Activated gamma-delta T cell (primary cell): ENCODE data around the gene RNF141.

ENCODE experiments used
- DNase-seq: peaks from one replicate; lab custom pipeline; 2025; lab: John Stamatoyannopoulos, UW
- total RNA-seq, 2 donors: gene quantifications; one replicate each; lab custom pipeline; 2026; lab: John Stamatoyannopoulos, UW

RNF141 gene, protein sequence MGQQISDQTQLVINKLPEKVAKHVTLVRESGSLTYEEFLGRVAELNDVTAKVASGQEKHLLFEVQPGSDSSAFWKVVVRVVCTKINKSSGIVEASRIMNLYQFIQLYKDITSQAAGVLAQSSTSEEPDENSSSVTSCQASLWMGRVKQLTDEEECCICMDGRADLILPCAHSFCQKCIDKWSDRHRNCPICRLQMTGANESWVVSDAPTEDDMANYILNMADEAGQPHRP
- total RNA-seq = 33.0 to 33.1 reads per million in 2 donors

GRCh38 chr11:10540915-10541560 lies at the start of gene RNF141:
Gene RNF141 (minus strand): TSS chr11:10541187. CDS start chr11:10534158, 7,029 bp downstream.
- peak; percentile 90 for DNase-seq

DNA sequence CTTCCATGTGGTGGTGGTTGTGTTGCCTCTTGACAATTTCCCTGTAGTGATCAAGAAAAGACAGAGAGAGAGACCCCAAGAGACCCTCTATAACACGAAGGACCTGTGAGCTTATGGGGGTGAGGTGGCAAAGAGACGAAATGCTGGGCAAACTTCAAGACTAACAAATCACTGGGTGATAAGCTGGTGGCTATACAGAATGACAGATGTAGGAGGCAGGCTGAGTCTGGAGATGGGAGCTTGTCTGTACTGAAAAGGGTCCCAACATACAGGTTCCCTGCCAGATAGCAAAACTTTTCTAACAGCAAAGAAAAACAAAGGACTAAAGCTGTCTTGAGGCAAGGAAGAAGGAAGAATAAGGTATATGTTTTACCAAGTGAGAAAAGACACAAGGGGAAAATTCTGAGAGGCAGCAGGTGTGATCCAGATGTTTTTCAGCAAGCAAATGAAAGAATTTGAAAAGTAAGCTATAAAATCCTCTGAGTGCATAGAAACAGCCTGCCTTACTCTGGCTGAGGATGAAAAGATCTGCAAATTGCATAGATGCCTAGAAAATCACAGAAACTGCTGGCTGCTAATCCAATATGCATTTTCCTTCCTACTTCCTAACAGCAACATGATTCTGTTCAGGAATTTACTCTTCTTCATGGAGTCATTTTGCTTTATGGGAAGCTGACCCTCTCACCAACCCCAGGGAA lies 49.4 kb upstream of the RNF141 start:
- DNase-seq = no peak

- DNase-seq = no peak
These were observed 47.9 kb upstream of the RNF141 start for GRCh38 chr11:10588904-10589303.

DNA sequence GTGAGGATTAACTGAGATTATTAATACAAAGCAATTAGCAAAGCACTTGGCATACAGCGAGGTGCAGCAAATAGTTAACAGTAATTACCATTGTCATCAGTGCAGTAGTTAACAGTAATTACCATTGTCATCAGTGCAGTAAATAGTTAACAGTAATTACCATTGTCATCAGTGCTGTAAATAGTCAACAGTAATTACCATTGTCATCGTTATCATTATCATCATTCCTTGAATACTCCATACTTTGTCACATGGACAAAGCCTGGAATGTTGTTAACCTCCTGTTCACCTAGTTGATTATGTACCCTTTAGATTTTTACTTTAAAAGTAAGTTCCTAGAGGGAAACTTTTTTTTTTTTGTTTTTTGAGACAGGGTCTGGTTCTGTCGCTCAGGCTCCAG lies 47.0 kb upstream of the RNF141 start:
- no peak for DNase-seq

DNA sequence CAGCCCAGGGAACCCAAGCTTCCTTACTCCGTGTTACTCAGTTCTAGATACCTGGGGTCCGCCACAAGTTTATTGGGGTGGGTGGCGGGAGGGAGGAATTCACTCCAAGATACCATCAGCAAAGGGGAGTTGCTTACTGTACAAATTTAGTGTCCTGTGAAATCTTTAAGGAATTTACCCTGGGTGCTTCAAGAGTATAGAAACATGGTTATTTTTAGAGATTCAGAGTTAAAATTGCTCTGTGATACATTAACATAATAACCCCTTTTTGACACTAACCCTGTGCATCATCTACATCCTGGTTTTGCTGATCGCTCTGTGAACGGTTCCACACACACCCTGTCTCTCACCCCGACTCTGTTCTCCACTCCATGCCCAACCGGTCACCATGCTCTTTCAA lies 46.4 kb upstream of the RNF141 start:
- no peak for DNase-seq

- no peak for DNase-seq
These were observed 43.1 kb upstream of the RNF141 start for GRCh38 chr11:10584071-10584501.

DNA sequence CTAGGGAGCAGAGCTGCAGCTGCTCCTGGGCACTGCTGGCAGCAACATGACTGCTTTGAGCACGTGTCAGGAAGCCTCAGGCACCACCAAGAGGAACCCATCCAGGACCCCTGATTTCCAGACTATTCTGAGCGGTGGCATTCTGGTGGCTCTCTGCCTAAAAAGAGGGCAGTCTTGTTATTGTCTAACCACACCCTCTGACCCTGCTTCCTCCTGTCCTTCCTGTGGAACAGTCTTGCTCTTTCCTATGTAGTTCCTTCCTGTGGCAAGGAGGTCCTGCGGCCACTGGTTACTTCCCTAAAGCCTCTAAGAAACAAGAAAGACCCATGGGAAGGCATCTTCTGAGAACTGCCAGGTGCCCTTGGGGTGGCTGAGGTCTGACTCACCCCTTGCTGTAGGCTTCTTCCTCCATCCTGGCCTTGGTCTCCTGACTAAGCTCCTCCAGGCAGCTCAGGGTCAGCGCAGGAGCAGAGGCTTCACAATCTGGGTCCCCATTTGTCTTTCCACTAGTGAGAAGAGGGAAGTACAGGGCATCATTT lies 40.6 kb upstream of the RNF141 start:
- no peak for DNase-seq

GRCh38 chr11:10580623-10581022 lies 39.6 kb upstream of the RNF141 start:
- no peak for DNase-seq

GRCh38 chr11:10579700-10580099 lies 38.7 kb upstream of the RNF141 start:
- no peak for DNase-seq

DNA sequence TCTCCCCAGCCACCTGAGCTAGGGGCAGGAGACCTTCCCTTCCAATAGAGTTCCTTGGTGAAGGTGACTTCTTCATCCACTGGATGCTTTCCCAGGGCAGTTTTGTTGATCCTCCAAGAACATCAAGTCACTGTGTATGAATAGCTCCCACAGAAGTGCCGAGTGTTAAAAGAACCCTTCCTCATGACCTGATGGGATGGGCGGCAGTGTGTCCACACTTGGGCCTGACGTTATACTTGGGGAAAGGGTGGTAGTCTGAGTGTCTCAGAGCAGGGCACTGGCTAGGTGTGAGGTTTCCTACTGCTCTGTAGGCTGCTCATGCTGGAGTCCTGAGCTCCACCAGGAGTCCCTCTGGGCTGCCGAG lies 35.0 kb upstream of the RNF141 start:
- DNase-seq = no peak

- DNase-seq = no peak
These were observed 34.5 kb upstream of the RNF141 start for GRCh38 chr11:10575346-10576034.

- DNase-seq = no peak
These were observed 32.6 kb upstream of the RNF141 start for GRCh38 chr11:10573556-10573955.

GRCh38 chr11:10573028-10573427 lies 32.0 kb upstream of the RNF141 start:
- DNase-seq = no peak

- DNase-seq = no peak
These were observed 31.5 kb upstream of the RNF141 start for GRCh38 chr11:10572533-10572932.

- no peak for DNase-seq
These were observed 27.5 kb upstream of the RNF141 start, which contains the start of gene LYVE1 for GRCh38 chr11:10568486-10568941. Gene LYVE1 (minus strand): TSS chr11:10568665. CDS start chr11:10568532, 133 bp downstream.

DNA sequence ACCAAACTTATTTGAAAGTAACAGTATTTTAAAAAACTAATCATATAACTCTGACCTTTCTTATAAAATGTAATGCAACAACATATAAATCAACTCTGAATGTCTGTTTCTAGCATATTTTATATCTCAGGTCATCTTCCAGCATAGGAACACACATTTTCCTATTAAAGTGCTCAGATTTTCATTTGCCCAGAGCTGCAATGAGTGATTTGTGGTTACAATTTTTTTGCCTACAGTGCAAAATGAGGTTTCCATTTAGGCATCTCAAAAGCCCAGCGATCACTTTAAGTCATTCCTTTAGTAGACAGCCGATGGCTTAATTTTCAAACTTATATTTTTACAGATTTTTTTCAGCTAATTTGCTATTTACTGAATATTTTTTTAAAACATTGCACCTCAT lies 26.5 kb upstream of the RNF141 start:
- no peak for DNase-seq

GRCh38 chr11:10566257-10566957 lies 25.4 kb upstream of the RNF141 start:
- no peak for DNase-seq

DNA sequence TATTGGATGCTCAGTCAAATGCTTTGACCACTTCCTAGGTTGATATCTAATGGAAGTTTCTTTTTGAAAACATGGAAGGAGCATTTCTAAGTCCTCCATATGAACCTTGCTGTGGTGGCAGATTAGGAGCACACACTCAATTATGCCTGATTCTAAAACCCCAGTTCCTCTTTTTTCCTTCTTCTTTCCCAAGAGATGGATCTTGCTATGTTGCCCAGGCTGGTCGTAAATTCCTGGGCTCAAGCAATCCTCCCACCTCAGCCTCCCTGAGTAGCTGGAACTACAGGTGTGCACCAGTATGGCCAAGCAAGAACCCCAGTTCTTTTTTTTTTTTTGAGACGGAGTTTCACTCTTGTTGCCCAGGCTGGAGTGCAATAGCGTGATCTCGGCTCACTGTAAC lies 24.5 kb upstream of the RNF141 start:
- DNase-seq = no peak

DNA sequence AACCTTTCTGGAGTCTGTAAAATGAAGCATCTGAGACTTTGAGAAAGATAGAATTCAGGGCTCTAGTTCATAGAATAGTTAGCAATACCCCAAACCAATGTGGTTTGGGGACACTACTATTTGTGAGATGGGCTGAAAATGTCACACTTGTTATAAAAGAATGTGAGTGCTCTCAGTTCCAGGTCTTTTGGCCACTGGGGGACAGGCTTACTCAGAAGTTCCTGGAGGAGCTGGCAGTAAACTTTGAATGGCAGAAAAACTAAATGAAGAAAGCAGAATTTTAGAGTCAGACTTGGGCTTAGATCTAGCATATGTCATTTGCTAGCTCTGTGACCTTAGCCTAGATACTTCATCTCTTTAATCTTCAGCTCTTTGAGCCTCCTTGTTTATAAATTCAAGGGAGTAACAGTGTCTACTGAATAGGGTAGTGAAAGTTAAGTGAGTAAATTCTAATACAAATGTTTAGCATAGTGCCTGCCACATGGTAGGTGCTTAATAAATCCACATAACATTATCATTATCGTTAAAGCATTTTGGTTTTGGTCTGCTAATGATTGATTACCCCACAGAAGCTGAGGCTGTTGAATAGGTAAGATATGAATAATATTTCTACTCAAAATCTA lies 23.8 kb upstream of the RNF141 start:
- DNase-seq = no peak

GRCh38 chr11:10564030-10564429 lies 23.0 kb upstream of the RNF141 start:
- DNase-seq = no peak

DNA sequence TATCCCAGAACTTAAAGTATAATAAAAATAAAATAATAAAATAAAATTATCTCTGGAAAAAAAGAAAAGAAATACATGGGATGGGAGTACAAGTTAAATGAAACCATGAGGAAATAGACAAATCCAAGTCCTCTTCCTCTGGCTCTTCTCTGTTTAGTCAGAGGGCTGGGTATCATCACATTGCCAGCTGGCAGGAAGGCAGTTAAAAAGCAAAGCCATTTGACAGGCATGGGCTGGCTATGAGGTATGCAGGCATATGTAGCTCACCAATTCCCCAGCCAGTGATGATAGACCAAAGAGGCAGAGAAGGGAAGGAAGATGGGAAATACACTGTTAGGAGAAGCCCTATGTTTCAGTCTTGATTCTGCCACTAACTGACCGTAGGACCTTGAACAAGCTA lies 21.0 kb upstream of the RNF141 start:
- DNase-seq = no peak
